HG03442 (cell line): Measurements from ENCODE around the gene KRTAP16-1.
"Not testable (repeated sequence)": the region's sequence is repeated elsewhere in the genome, so short reads cannot be mapped to it uniquely, and the experiment has no call there.

Source experiments
- ATAC-seq: cut with Tn5 transposase; IDR thresholded peaks from one replicate; pipeline ENCODE4 v1.9.1; 2021; ENCODE audit warnings: mild to moderate bottlenecking, moderate library complexity; ENCODE audit not compliant: unreplicated experiment

Gene KRTAP16-1, protein sequence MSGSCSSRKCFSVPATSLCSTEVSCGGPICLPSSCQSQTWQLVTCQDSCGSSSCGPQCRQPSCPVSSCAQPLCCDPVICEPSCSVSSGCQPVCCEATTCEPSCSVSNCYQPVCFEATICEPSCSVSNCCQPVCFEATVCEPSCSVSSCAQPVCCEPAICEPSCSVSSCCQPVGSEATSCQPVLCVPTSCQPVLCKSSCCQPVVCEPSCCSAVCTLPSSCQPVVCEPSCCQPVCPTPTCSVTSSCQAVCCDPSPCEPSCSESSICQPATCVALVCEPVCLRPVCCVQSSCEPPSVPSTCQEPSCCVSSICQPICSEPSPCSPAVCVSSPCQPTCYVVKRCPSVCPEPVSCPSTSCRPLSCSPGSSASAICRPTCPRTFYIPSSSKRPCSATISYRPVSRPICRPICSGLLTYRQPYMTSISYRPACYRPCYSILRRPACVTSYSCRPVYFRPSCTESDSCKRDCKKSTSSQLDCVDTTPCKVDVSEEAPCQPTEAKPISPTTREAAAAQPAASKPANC

DNA sequence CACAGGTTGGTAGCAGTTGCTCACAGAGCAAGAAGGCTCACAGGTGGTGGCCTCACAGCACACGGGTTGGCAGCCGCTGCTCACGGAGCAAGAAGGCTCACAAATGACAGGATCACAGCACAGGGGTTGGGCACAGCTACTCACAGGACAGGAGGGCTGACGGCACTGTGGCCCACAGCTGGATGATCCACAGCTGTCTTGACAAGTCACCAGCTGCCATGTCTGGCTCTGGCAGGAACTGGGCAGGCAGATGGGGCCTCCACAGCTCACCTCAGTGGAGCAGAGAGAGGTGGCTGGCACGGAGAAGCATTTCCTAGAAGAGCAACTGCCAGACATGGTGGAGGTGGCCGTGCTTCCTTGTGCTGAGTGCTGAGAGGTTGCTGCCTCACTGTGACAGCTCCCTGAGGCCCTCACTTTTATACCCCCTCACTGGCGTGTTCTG is at the start of gene KRTAP16-1:
TSS of gene KRTAP16-1 (minus strand) at position 392 of the 442 bp plus-strand sequence. CDS start at position 336, 56 bp downstream.
- ATAC-seq: no peak

DNA sequence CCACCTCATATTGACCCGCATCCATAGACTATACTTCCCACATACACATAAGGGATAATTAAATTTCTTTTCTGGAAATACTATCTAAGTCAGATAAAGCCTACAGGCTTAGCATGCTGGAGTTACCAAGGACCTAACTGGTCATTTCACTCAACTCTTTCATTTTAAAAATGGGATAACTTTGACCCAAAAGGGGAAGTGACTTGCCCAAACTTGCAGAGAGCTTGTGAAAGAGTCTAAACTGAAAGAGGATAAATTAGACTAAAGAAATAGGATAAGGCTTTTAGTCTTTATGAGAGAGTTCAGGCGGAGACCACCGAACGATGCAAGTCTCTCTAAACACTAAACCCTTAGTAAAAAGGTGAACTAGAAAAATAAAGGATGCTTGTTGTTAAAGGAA is 45.4 kb upstream of the KRTAP16-1 start:
- no peak for ATAC-seq

DNA sequence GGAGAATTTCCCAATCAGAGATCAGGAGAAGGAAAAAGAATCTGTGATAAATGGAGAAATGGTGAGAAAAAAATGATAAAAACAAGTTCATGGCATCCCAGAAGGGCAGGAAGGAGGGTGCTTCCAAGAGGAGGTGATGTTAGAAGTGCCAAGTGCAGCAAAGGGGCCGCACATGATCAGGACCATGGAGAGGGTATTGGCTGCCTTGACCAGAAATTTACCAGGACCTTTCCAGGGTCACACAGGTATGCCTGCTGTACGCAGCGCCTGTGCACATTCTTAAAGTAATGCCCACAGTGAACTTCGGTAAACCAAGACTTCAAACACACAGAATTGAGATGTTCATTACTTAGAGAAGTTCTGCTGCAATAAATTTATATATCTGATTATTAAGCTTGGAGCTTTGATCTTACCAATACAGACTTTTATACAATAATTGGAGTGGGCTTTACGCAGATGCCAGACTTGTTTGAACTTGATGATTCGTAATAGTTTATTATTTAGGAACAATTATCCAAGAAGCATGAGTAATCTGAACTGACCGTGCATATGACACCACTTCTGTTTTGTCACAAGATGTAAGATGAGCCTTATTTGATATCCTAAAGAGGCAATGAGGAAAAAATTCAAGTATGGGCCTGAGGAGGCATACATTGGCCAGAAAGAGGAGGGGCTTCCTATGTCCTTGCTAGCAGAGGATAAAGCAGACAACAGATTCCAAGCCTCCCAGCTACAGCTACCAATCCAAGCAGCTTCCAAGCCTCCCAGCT is 43.7 kb upstream of the KRTAP16-1 start:
- no peak for ATAC-seq

DNA sequence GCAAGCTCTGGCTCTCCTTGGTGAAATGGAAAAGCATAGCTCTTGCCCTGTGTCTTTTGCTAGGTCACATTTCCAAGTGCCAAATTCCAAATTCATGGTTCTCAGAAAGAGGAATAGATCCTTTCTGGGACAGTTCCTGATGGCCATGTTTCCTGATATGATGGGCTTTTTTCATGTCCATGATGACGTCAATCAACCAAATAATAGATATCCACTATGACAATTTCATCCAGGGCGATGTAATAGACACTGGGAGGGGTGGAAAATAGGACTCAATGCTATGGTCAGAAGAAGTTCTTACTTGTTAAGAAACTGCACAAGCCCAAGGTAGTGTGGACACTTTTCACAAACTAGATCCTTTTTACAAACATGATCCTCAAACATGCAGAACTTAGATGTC is 42.1 kb upstream of the KRTAP16-1 start:
- no peak for ATAC-seq

DNA sequence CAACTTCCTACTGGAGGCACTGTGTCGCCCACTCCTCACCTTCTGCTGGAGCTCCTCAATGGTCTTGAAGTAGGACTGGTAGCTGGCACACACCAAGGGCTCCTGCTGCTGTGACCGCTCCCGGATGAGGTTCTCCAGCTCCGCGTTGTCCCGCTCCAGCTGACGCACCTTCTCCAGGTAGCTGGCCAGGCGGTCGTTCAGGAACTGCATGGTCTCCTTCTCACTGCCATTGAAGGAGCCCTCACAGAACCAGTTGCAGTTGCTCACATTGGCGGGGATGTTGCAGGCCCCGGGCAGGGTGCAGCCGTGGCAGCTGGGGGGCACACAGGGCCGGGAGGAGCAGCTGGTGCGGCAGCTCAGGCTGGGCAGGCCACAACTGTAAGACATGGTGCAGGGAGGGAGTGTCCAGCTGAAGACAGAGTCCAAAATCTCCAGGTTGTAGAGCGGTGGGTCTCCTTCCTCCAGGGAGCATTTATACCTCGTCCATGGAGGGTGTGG is 41.3 kb upstream of the KRTAP16-1 start, which contains the start of gene KRT33A:
TSS of gene KRT33A (minus strand) at position 448 of the 498 bp plus-strand sequence. CDS start at position 387, 61 bp downstream.
- ATAC-seq: not testable (repeated sequence)

DNA sequence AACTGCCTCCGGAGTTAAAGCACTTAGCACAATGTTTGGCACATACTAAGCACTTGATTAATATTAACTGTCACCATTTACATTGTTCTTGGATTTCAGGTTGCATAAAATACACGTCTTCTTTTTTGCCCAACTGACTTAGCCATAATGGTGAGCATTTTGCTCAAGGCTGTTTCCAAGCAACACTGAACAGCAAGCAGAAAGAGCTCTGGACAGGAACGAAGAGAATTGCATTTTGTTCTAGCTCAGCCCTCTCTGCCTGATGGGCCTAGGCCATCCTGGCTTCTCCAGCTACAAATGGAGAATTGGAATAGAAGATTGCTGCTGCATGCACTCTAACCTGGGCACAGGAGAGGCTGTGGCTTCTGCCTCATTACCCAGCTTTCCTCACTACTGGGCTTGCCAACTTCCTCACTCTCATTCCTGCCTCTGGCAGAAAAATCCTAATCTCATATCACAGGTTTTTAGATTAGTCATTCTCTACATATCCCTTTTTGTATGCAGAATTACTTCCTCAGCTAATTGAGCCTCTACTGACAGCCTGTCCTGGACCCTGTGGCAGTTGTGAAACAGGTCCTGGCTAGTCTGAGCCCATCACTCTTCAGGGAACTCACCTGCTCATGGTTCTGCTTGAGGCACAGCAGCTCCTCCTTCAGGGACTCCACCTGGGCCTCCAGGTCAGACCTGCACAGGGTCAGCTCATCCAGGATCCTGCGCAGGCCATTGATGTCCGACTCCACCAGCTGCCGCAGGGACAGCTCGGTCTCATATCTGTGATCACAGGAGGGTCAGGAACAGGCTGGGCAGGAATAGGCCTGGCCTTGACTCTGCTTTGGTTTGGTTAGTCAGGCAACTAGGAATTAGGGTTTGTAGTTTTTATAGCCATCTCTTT is 39.0 kb upstream of the KRTAP16-1 start:
- no peak for ATAC-seq

DNA sequence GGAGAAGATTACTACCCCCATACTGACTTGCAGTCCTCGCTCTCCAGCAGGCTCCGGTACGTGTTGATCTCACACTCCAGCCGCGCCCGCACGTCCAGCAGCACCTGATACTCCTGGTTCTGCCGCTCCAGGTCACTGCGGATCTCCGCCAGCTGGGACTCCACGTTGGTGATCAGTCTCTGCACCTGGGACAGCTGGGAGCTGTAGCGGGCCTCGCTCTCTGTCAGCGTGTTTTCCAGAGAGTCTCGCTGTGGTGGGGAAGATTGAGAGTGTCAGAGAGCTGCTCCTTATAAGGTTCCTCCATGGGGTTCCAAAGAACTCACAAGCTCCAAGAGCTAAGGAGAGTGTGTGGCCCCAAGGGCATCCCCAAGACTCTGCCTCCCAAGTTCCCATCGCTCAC is 37.3 kb upstream of the KRTAP16-1 start:
- ATAC-seq: not testable (repeated sequence)

DNA sequence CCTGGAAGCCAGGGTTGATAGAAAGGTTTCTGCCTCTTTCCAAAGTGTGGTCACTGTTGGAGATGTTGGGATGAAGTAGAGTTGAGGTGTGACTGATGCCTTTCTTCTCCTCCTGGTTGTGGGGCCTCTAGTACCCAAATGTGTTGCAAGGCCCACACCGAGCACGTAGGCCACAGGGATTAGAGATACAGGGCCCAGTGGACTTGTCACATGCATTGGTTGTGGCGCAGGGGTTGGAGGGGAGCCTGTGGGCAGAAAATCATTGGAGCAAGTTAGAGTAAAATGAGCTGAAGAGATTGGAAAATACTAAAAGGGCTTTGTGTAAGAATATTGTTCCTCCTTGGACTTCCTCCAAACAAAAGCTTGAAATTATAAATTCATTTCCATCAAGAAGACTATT is 36.9 kb upstream of the KRTAP16-1 start:
- no peak for ATAC-seq

DNA sequence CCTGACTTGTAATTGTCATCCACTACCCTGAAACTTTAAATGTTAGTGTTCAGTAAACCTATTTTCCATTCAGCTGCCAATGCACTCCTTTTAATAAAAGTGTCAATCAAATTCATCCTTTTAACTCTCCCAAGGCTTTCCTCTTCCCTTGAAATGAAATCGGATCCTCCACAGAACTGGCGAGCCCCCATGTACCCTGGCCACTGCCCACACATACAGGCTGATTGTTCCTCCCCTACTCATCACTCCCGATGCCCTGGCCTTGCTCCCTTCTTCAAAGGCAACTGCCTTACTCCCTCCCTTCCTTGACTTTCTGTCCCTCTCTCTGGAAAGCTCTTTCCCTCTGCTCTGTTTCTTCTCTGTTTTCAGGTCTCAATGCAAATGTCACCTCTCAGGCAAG is 33.9 kb upstream of the KRTAP16-1 start:
- no peak for ATAC-seq

DNA sequence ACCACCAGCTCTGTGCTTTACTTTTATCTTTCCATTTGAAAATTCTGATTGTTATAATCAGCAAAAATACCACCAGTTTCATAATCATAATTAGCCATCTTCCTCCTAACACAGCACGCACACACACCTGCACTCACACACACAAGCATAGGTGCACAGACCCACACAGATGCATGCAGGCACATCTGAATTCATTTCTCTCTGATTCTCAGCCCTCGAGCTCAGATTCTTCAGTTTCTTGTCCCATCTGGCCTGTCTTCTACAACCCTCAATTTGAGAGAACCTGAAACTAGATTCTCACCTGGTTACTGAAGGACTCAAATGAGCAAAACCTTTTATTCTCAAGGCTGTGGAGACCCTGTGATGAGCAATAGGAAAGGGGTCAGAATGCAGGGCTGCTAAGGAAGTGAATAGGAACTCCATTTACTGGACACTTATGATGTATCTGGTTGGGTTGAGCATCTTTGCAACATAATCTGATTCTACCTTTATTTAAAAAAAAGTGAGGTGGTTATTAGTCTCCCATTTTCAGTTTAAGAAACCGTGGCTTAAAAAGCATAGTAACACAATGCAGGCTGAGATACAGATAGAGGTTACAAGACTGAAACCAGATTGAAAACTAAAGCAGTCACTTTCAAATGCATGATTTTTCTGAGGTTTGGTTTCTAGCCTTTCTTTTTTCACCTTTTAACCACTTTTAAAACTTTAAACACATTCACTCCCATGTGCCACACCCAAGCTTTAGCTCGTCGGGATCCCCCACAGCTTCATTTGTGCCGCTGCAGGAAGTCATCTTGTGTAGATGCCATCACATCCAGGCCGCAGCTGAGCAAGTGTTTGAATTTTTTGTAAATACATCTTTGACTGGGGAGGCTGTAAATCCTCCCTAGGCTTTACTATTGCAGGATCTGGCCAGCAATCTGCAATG is 32.1 kb upstream of the KRTAP16-1 start:
- no peak for ATAC-seq

DNA sequence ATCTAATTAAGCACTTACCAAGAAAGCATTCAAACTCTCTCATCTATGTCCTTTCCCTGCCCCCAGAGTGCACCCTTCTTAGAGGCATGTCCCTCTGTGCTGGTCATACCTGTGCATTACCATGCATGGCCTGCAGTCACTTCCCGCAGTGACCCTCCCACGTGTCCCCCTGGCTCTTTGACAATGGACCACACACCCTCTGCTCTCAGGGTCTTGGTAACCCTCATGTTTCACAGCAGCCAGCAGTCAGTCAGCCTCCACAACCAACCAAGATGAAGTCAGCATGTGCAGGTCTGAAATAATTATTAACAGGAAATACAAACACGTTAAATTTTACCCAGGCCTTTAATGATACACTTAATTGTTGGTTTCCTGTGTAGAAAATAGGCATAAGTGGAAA is 31.4 kb upstream of the KRTAP16-1 start:
- no peak for ATAC-seq

DNA sequence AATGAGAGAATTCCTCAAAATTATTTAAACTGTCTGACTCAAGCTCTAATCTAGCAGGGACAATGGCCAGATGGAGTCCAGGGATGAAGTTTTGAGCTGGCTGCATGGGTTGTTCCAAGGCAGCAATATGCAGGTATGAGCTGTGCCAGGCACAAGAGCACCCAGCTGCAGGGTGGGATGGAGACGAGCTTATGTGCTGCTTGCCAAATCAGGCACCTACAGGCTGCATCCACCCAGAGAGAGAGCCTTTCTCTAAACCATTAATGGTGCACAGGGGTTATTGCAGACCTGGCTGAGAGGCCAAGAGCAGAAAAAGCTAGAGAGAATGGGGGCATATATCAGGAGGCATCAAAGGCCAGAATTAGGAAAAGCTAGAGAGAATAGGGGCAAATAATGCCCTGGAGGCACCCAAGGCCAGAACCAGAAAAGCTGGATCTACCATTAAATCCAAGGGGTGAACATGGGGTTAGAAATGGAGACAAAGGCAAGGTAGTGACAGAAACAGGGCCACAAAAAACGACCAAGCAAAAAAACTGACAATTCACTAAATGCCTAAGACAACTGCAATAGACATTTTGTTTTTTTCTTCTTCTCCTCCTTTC is 30.6 kb upstream of the KRTAP16-1 start:
- no peak for ATAC-seq

DNA sequence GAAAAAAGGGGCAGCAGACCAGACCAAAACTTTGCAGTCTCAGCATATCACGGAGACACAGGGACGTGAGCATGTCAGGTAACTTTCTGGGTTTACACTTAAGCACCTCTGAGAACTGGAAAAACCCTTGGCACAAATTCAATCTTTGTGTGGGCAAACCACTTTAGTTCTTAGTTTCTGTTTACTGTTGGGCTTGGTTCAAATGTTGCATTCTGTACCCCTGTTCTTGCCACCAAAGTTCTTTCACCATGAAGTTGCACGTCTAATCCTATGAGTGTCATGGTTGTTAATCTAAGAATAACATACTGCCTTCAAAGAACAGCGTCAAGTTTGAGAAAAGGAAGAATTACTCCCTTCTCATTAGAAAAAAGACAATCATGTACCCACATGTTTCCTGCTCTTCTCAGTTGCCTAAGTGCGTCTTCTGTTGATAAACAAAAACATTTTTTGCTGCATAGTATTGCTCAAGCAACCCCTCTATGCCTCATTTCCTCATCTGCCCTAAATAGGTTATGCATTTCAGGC is 29.9 kb upstream of the KRTAP16-1 start:
- ATAC-seq: no peak

DNA sequence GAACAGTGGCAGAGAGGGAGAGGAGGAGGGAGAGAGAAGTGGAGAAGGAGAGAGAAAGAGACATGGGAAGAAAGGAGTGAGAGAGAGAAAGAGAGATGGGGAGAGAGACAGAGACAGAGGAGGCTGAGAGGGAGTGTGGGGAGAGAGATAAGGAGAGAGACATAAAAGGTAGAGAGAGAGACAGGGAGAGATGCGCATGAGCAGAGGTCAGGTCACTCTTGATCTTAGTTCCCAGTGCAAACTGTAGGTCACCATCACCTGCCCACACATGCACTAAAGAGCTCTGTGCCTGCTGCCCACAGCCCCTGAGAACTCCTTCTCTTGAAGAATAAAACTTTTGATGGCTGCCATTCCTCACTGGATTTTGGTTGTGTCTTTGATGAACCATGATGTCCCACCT is 26.6 kb upstream of the KRTAP16-1 start:
- no peak for ATAC-seq

DNA sequence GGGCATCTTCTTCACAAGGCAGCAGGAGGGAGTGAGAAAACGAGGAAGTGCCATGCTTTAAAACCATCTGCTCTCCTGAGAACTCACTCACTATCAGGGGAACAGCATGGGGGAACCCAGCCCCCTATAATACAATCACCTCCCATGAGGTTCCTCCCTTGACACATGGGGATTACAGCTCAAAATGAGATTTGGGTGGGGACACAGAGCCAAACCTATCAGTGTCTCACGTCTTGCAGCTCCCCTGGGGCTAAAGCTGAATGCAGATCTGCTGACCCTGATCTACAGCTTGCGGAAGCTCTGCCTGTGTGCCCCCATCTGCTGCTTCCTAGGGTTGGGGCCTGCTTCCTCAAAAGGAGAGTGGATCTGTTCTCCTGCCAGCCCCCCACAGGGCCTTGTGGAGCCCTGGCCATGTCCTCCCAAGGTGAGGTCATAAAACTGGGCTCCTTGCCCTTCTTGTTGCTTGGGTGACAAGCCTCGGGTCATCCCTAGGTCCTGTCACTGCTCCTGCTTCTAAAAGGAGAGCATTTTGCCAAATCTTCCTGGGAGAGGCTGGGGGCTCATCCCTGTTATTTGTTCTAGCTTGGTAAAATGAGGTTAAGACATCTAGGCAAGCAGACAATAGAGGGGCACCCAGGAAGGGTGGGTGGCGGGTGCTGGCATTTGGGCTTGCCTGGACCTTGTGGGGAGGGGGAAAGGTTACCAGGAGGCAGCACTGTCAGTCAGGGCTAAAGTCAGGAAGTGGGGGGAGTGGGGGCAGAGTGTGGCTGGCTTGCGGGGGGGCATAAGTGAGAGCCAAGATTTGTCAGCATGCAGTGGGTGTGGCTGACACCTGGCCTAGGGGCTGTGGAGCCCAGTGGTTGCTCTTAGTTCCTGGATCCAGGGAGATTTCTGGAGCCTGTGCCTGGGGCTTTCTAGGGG is 25.5 kb upstream of the KRTAP16-1 start:
- no peak for ATAC-seq

DNA sequence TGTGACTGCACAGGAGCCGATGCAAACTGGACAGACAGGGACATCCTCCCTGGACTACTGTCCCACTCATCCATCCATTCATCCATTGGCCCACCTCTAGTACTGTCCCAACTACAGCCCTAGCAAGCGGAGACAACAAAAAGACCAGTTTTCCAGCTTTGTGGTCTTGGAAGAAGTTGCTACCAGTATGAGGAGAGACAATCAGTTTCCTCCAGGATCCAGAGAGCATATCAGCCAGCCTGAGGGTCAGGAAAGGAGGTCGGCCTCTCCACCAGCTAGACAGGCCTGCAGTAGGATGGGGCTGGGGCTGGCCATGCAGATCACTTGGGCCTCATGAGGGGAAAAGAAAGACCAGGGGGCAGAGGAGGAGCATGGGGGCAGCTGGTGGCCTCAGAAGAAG is 24.7 kb upstream of the KRTAP16-1 start:
- ATAC-seq: no peak

DNA sequence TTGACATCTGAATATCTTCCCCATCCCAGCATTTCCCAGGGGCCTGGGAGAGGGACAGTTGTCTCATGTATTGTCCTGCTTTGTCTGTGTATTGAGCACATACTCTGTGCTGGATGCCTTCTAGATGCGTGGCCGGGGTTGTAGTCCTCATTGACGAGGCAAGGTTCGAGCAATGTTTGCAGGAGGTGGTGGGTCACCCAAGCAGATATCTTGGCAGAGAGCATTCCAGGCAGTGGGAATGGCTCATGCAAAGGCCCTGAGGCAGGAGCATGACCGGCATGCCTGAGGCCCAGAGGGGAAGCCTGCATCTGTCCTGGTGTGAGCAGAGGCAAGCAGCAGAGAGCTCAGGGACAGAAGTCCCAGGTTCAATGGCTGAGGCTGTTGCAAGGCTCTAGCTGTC is 24.0 kb upstream of the KRTAP16-1 start:
- ATAC-seq: no peak

DNA sequence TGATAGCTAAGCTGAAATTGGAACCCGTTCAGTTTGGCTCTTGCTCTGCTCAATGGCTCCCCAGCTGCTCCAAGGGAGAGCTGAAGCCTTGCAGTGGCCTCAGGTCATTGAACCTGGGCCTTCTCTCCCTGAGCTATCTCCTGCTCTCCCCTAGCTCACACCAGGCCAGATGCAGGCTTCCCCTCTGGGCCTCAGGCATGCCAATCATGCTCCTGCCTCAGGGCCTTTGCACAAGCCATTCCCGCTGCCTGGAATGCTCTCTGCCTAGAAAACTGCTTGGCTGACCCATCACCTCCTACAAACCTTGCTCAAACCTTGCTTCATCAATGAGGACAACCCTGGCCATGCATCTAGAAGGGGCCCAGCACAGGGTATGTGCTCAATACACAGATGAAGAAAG is 23.1 kb upstream of the KRTAP16-1 start:
- no peak for ATAC-seq
